Measurements from ENCODE around the gene REL. TPM values are rescaled to one million over a fixed set of nuclear protein-coding genes. Genes with fewer than 3 reads are reported as not detected.

Gene REL
- total RNA-seq, 2 experiments from 2014 or later: 49.9 to 81.1 TPM

DNA sequence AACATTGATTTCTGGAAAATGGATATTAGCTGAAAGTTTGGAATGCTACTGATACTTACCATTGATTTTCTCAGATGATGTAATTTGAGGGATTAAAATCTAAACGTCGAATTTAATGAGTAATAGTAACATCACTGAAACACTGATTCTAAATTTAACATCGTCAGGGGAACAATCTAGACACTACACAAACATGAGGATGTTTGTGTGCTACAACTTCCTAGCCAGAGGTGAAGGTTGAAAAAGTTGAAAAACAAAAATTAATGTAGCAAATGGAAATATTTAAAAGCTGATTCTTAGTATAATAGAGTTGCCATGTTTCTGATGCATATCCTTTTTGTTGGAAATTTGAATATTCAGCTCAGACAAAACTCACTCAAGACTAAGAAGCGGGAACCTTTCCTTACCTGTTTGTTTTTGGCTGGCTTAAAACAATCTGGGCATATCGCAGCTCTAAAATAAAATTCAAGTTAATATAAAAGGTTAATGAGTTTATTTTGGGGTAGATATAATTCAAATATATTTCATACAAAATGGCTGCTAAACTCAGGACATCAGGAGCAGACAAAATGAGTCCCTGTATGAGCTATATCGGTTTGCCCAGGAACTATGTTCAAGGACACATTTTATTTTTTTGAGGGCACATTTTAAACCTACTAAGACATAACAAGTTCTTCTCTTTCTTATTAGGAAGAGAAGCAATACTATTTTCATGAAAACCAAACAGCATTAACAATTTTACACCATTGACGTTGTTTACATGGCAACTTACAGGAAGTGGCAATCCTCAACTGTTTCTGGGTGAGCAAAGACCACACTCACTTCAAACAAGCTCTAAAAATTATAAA, 83.5 kb downstream of the REL start:
- TF ChIP-seq CTCF (conservative IDR thresholded peaks at IDR 0.05; ENCODE audit: low read length): no peak
- no peak for TF ChIP-seq EZH2phosphoT487 (IDR thresholded peaks at IDR 0.05; ENCODE audit: borderline replicate concordance, low read depth, low read length)
- peaks cover 54% of the 10 kb centered on the region for H3K4me1 ChIP-seq (ENCODE audit: insufficient read depth, low read length, poor library complexity, severe bottlenecking)

GRCh38 chr2:60965499-60965785, 84.1 kb downstream of the REL start:
- Histone ChIP-seq H3K4me1 (ENCODE audit: insufficient read depth, low read length, poor library complexity, severe bottlenecking) (peaks cover 59% of the 10 kb centered on the region), H3K4me2 (ENCODE audit: low read length) (peak overlapping the region; percentile 64)
- CTCF ChIA-PET (ENCODE audit: unreplicated experiment): interaction anchor here (0.7 kb wide), 1 partner anchor 22 kb away, joined by 3 read pairs; no protein-coding TSS in a partner anchor

More for the DNA sequence above, 83.5 kb downstream of the REL start:
- Histone ChIP-seq H4K20me1 (ENCODE audit: insufficient read depth, low read length) (no peaks in the 10 kb centered on the region), H3K79me2 (ENCODE audit: insufficient read depth, low read depth, low read length) (no peaks in the 10 kb centered on the region), H3K9me3 (ENCODE audit: low read length) (peaks cover 5% of the 10 kb centered on the region; the same call in 1 of the 2 replicates), H2AFZ (ENCODE audit: low read length) (peak overlapping the region; percentile 82), H3K4me2 (ENCODE audit: low read length) (peak overlapping the region; percentile 64), H3K4me3 (ENCODE audit: low read depth, low read length, poor library complexity, severe bottlenecking) (no peak overlapping the region), H3K36me3 (ENCODE audit: insufficient read depth, low read length) (no peaks in the 10 kb centered on the region; the same call in 1 of the 2 replicates), H3K27ac (ENCODE audit: low read depth, low read length, poor library complexity, severe bottlenecking) (peak overlapping the region; percentile 69), H3K9me2 (ENCODE audit: insufficient read depth, low read length) (no peaks in the 10 kb centered on the region)
- DNase-seq (ENCODE audit: low spot score): peak; percentile 29
- no TSS peak for BruUV-seq (replicated peaks)
- CTCF ChIA-PET (ENCODE audit: unreplicated experiment): interaction anchor here (0.7 kb wide), 1 partner anchor 23 kb away, joined by 3 read pairs; no protein-coding TSS in a partner anchor
- intact Hi-C loops (cut with micrococcal nuclease; ENCODE audit: unreplicated experiment): loop anchor here (5.0 kb wide), 2 partner anchors 123 to 413 kb away; partner anchors contain the start of gene BCL11A
- POLR2A ChIA-PET: interaction anchor here (0.7 to 3.2 kb wide), 23 partner anchors 8 to 152 kb away, joined by 3 to 21 read pairs (median 6); partner anchors contain the start of gene REL

More at GRCh38 chr2:60965499-60965785, 84.1 kb downstream of the REL start:
- intact Hi-C loops (cut with micrococcal nuclease; ENCODE audit: unreplicated experiment): loop anchor here (5.0 kb wide), 2 partner anchors 123 to 413 kb away; partner anchors contain the start of gene BCL11A
- Histone ChIP-seq H3K27ac (ENCODE audit: low read depth, low read length, poor library complexity, severe bottlenecking) (peak overlapping the region; percentile 69), H3K9me3 (ENCODE audit: low read length) (peaks cover 5% of the 10 kb centered on the region; the same call in 1 of the 2 replicates), H3K9me2 (ENCODE audit: insufficient read depth, low read length) (no peaks in the 10 kb centered on the region), H3K4me3 (ENCODE audit: low read depth, low read length, poor library complexity, severe bottlenecking) (no peak overlapping the region), H2AFZ (ENCODE audit: low read length) (peak overlapping the region; percentile 82), H4K20me1 (ENCODE audit: insufficient read depth, low read length) (no peaks in the 10 kb centered on the region), H3K79me2 (ENCODE audit: insufficient read depth, low read depth, low read length) (no peaks in the 10 kb centered on the region; the same call in 1 of the 2 replicates), H3K36me3 (ENCODE audit: insufficient read depth, low read length) (no peaks in the 10 kb centered on the region; the same call in 1 of the 2 replicates)
- TF ChIP-seq CTCF (conservative IDR thresholded peaks at IDR 0.05; ENCODE audit: low read length) (no peak), EZH2phosphoT487 (IDR thresholded peaks at IDR 0.05; ENCODE audit: borderline replicate concordance, low read depth, low read length) (no peak)
- BruUV-seq (replicated peaks): no TSS peak
- no peak for DNase-seq (ENCODE audit: low spot score)
- POLR2A ChIA-PET: interaction anchor here (0.7 to 3.2 kb wide), 22 partner anchors 8 to 153 kb away, joined by 3 to 21 read pairs (median 6); partner anchors contain the start of gene REL

Data from OCI-LY7 (cell line).